ENCODE measurements around the gene RFTN1. TPM values are rescaled to one million over a fixed set of nuclear protein-coding genes. Genes with fewer than 3 reads are reported as not detected.

RFTN1 gene
- total and polyA plus RNA-seq, 4 donors: 33.8 to 82.5 (median 53.4) TPM

DNA sequence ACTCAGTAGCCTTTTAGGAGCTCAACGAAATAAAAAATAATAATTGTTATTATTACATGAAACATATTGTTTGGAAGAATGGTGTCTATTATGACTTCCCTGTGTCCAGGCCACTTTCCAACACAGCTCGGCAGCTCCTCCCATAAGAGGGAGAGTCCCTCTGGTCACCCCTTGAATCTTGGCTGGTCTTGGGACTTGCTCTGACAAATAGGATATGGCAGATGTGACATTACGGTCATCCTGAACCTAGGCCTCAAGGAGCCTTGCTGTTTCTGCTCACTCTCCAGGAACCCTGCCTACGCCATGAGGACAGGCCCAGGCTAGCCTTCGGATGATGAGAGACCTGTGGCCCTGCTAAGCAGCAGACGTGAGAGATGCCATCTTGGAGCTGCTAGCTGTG, 176.7 kb downstream of the RFTN1 start:
- ATAC-seq (ENCODE audit: insufficient read depth, low FRiP score) (no peak), DNase-seq (peak; percentile 36 to 72 (median 68))
- Histone ChIP-seq H3K36me3 (ENCODE audit: control insufficient read depth in 4 of 4, insufficient read depth in 4 of 4, low read length in 4 of 4) (peaks cover 0 to 11% (median 3%) of the 10 kb centered on the region in 4 donors), H3K4me1 (ENCODE audit: control insufficient read depth in 5 of 5, insufficient read depth in 5 of 5, low read length in 5 of 5) (peaks cover 0 to 31% (median 16%) of the 10 kb centered on the region in 5 donors), H3K9me3 (ENCODE audit: control insufficient read depth in 4 of 4, insufficient read depth in 3 of 4, low read length in 3 of 4) (peaks cover 0 to 2% (median under 1%) of the 10 kb centered on the region in 4 donors), H3K27ac (ENCODE audit: low read depth in 1 of 2, low read length in 1 of 2) (peak overlapping the region in 1 of 2 donors; percentile 76), H3K4me3 (no peak overlapping the region), H3K9ac (ENCODE audit: insufficient read depth in 1 of 2, low read length in 2 of 2) (peak overlapping the region in 1 of 2 donors; percentile 17), H3K27me3 (ENCODE audit: control insufficient read depth in 3 of 3, insufficient read depth in 3 of 3, low read length in 2 of 3) (no peaks in the 10 kb centered on the region)
- no peak for TF ChIP-seq CTCF (IDR thresholded peaks at IDR 0.05; ENCODE audit: control extremely low read depth, extremely low read depth)
- 91 to 92% methylated on average over 6 of the region's 6 CpGs for WGBS, 2 donors

GRCh38 chr3:16335772-16336645, 177.5 kb downstream of the RFTN1 start:
- Histone ChIP-seq H3K36me3 (ENCODE audit: control insufficient read depth in 4 of 4, insufficient read depth in 4 of 4, low read length in 4 of 4) (peaks cover 0 to 12% (median 5%) of the 10 kb centered on the region in 4 donors), H3K4me3 (no peak overlapping the region), H3K9ac (ENCODE audit: insufficient read depth in 1 of 2, low read length in 2 of 2) (no peak overlapping the region), H3K27me3 (ENCODE audit: control insufficient read depth in 3 of 3, insufficient read depth in 3 of 3, low read length in 2 of 3) (no peaks in the 10 kb centered on the region), H3K4me1 (ENCODE audit: control insufficient read depth in 5 of 5, insufficient read depth in 5 of 5, low read length in 5 of 5) (peaks cover 0 to 31% (median 18%) of the 10 kb centered on the region in 5 donors), H3K27ac (ENCODE audit: low read depth in 1 of 2, low read length in 1 of 2) (peak overlapping the region in 1 of 2 donors; percentile 57), H3K9me3 (ENCODE audit: control insufficient read depth in 4 of 4, insufficient read depth in 3 of 4, low read length in 3 of 4) (peaks cover 0 to 5% (median 1%) of the 10 kb centered on the region in 4 donors)
- TF ChIP-seq CTCF (IDR thresholded peaks at IDR 0.05; ENCODE audit: control extremely low read depth, extremely low read depth): no peak
- ATAC-seq (ENCODE audit: insufficient read depth, low FRiP score) (no peak), DNase-seq (peak; percentile 81 to 92 (median 89))
- WGBS, 2 donors: 83 to 84% methylated on average over 14 of the region's 14 CpGs

DNA sequence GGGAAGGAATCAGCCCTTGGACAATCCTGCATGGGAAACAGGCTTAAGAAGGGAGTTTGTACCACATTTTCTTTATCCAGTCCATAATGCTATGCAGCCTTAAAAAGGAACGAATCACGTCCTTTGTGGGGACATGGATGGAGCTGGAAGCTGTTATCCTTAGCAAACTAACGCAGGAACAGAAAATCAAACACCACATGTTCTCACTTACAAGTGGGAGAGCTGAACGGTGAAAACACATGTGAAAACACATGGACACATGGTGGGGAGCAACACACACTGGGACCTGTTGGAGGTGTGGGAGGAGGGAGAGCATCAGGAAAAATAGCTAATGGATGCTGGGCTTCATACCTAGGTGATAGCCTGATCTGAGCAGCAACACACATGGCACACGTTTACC, 178.2 kb downstream of the RFTN1 start:
- Histone ChIP-seq H3K9me3 (ENCODE audit: control insufficient read depth in 4 of 4, insufficient read depth in 3 of 4, low read length in 3 of 4) (peaks cover 0 to 5% (median 1%) of the 10 kb centered on the region in 4 donors), H3K4me3 (no peak overlapping the region), H3K27me3 (ENCODE audit: control insufficient read depth in 3 of 3, insufficient read depth in 3 of 3, low read length in 2 of 3) (no peaks in the 10 kb centered on the region), H3K9ac (ENCODE audit: insufficient read depth in 1 of 2, low read length in 2 of 2) (no peak overlapping the region), H3K4me1 (ENCODE audit: control insufficient read depth in 5 of 5, insufficient read depth in 5 of 5, low read length in 5 of 5) (peaks cover 0 to 33% (median 23%) of the 10 kb centered on the region in 5 donors), H3K36me3 (ENCODE audit: control insufficient read depth in 4 of 4, insufficient read depth in 4 of 4, low read length in 4 of 4) (peaks cover 0 to 12% (median 5%) of the 10 kb centered on the region in 4 donors), H3K27ac (ENCODE audit: low read depth in 1 of 2, low read length in 1 of 2) (no peak overlapping the region)
- ATAC-seq (ENCODE audit: insufficient read depth, low FRiP score): no peak
- 86 to 91% methylated on average over 5 of the region's 5 CpGs for WGBS, 2 donors
- no peak for TF ChIP-seq CTCF (IDR thresholded peaks at IDR 0.05; ENCODE audit: control extremely low read depth, extremely low read depth)
- no peak for DNase-seq
